BJ (cell line): ENCODE results near the gene UQCC5. TPM values are rescaled to one million over a fixed set of nuclear protein-coding genes. Genes with fewer than 3 reads are reported as not detected.

Experiments
- CTCF ChIA-PET: fragments of 350-600 bp; formaldehyde crosslinking; extraction: SDS; loops from one replicate; lab custom pipeline; 2021; ENCODE audit warnings: antibody characterized with exemption, inconsistent platforms; lab: Yijun Ruan, JAX
- POLR2A ChIA-PET: fragments of 300-600 bp; sonication (Branson Sonifier 250); formaldehyde crosslinking; extraction: SDS; loops from one replicate; lab custom pipeline; 2021; ENCODE audit warnings: antibody characterized with exemption; lab: Charles Lee
- DNase-seq: peaks from one replicate; pipeline ENCODE4 v3.0.0-alpha.2; 2011; ENCODE audit warnings: low read depth
- H3K27me3 ChIP-seq: 2 replicates; pipeline ENCODE4 v1.6.0; 2011; ENCODE audit warnings: low read length; ENCODE audit not compliant: control insufficient read depth, insufficient read depth
- H3K36me3 ChIP-seq: 2 replicates; pipeline ENCODE4 v1.5.1; 2011; ENCODE audit warnings: low read length; ENCODE audit not compliant: control insufficient read depth, insufficient read depth
- H3K4me3 ChIP-seq: 2 replicates; pipeline ENCODE4 v1.5.1; 2011; ENCODE audit warnings: low read depth, mild to moderate bottlenecking, control low read depth, low read length
- CTCF ChIP-seq: IDR thresholded peaks from 2 replicates; pipeline ENCODE4 v1.5.1; 2011; ENCODE audit warnings: low read depth, mild to moderate bottlenecking, control low read depth, inconsistent platforms, low read length, moderate library complexity; ENCODE audit not compliant: insufficient read depth
- polyA plus RNA-seq: library from polyadenylated mRNA; depleted of rRNA; stranded (reverse); fragments of >200 nt; gene quantifications from 2 replicates; pipeline ENCODE4 v1.2.3, GENCODE V29; 2011

Gene UQCC5
- polyA plus RNA-seq, 1 experiment = 11.9 TPM

- H3K36me3 ChIP-seq = peaks cover 18% of the 10 kb centered on the region
- H3K4me3 ChIP-seq = no peak overlapping the region
- DNase-seq = no peak
- no peak for TF ChIP-seq CTCF
- ChIA-PET POLR2A (no interaction called here), CTCF (no interaction called here)
- H3K27me3 ChIP-seq = no peaks in the 10 kb centered on the region
Measured at GRCh38 chr3:52554026-52554755, 17.8 kb downstream of the UQCC5 start.

GRCh38 chr3:52555056-52555455 is 18.7 kb downstream of the UQCC5 start:
- Histone ChIP-seq H3K27me3 (no peaks in the 10 kb centered on the region), H3K36me3 (peaks cover 20% of the 10 kb centered on the region), H3K4me3 (no peak overlapping the region)
- TF ChIP-seq CTCF = no peak
- ChIA-PET POLR2A (no interaction called here), CTCF (no interaction called here)
- no peak for DNase-seq

- POLR2A ChIA-PET = no interaction called here
- Histone ChIP-seq H3K27me3 (no peaks in the 10 kb centered on the region), H3K4me3 (no peak overlapping the region), H3K36me3 (peaks cover 18% of the 10 kb centered on the region)
- CTCF ChIA-PET = no interaction called here
- no peak for TF ChIP-seq CTCF
- no peak for DNase-seq
Measured at GRCh38 chr3:52557011-52557960, 20.9 kb downstream of the UQCC5 start.

- ChIA-PET POLR2A (no interaction called here), CTCF (interaction anchor here (0.6 kb wide), 1 partner anchor 10 kb away, joined by 3 read pairs; no protein-coding TSS in a partner anchor)
- no peak for TF ChIP-seq CTCF
- no peaks in the 10 kb centered on the region for H3K27me3 ChIP-seq
- H3K4me3 ChIP-seq = no peak overlapping the region
- no peak for DNase-seq
- H3K36me3 ChIP-seq = peaks cover 16% of the 10 kb centered on the region
Measured at GRCh38 chr3:52558436-52558835, 22.0 kb downstream of the UQCC5 start.
